Stimulated activated CD8-positive, alpha-beta memory T cell treated with anti-CD3 and anti-CD28 coated beads, Interleukin-12 subunit alpha, Interleukin-12 subunit beta, amount 100 ng/mL, for 4 hours (primary cell): ENCODE data around the gene PPP2R3A.
"Not testable (repeated sequence)": the region's sequence is repeated elsewhere in the genome, so short reads cannot be mapped to it uniquely, and the experiment has no call there.

Source experiments
- DNase-seq: peaks from one replicate; pipeline ENCODE4 v3.0.0-alpha.2; 2020; ENCODE audit warnings: low read depth

Gene PPP2R3A

GRCh38 chr3:136149667-136150066 lies 184.1 kb downstream of the PPP2R3A start:
- DNase-seq: no peak

- no peak for DNase-seq
Measured at GRCh38 chr3:136151219-136151618, 185.7 kb downstream of the PPP2R3A start.

- DNase-seq: no peak
Measured at GRCh38 chr3:136152176-136152843, 186.8 kb downstream of the PPP2R3A start.

GRCh38 chr3:136152963-136153362 lies 187.4 kb downstream of the PPP2R3A start:
- DNase-seq: no peak

- DNase-seq: no peak
Measured at GRCh38 chr3:136161516-136161915, 196.0 kb downstream of the PPP2R3A start.

- no peak for DNase-seq
Measured at GRCh38 chr3:136162322-136162721, 196.8 kb downstream of the PPP2R3A start.

- not testable (repeated sequence) for DNase-seq
Measured at GRCh38 chr3:136163607-136164006, 198.1 kb downstream of the PPP2R3A start.

GRCh38 chr3:136166507-136166906 lies 201.0 kb downstream of the PPP2R3A start:
- no peak for DNase-seq

- DNase-seq: not testable (repeated sequence)
Measured at GRCh38 chr3:136168236-136168635, 202.7 kb downstream of the PPP2R3A start.

- no peak for DNase-seq
Measured at GRCh38 chr3:136171097-136171542, 205.6 kb downstream of the PPP2R3A start.

- DNase-seq: no peak
Measured at GRCh38 chr3:136173939-136174490, 208.5 kb downstream of the PPP2R3A start.

- DNase-seq: no peak
Measured at GRCh38 chr3:136177876-136178275, 212.3 kb downstream of the PPP2R3A start.

GRCh38 chr3:136181741-136182140 lies 216.2 kb downstream of the PPP2R3A start:
- DNase-seq: no peak

GRCh38 chr3:136184703-136185102 lies 219.2 kb downstream of the PPP2R3A start:
- no peak for DNase-seq

GRCh38 chr3:136186344-136186743 lies 220.8 kb downstream of the PPP2R3A start:
- no peak for DNase-seq

GRCh38 chr3:136186846-136187245 lies 221.3 kb downstream of the PPP2R3A start:
- DNase-seq: no peak

- DNase-seq: no peak
Measured at GRCh38 chr3:136187868-136188267, 222.3 kb downstream of the PPP2R3A start.

- DNase-seq: no peak
Measured at GRCh38 chr3:136189043-136189442, 223.5 kb downstream of the PPP2R3A start.

GRCh38 chr3:136189859-136190617 lies 224.5 kb downstream of the PPP2R3A start:
- no peak for DNase-seq

GRCh38 chr3:136192195-136192594 lies 226.7 kb downstream of the PPP2R3A start:
- not testable (repeated sequence) for DNase-seq

- no peak for DNase-seq
Measured at GRCh38 chr3:136192831-136193230, 227.3 kb downstream of the PPP2R3A start.

GRCh38 chr3:136193278-136194054 lies 227.9 kb downstream of the PPP2R3A start:
- DNase-seq: no peak
